Measurements from ENCODE around the gene MPC1. TPM values are rescaled to one million over a fixed set of nuclear protein-coding genes. Genes with fewer than 3 reads are reported as not detected.

Gene MPC1
- total RNA-seq, 4 donors from 2014 or later, result 31.9 to 54.0 (median 42.5) TPM

DNA sequence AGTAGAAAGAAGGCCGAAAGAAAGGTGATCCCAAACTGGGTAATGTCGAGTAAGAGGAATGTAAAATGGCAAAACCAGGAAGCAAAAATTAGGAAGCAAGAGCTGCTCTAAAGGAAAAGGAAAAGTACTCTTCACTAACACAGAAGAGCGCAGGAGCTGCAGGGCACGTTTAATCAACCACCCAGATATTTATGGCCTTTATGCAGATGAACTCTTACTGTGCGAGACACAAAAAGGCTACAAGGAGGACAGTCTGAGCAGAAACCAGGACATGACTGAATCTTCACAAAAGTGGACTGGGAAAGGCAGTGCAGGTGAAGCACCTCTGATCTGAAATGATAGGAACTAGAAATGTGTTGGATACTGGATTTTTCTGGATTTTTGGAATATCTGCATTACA, 59.3 kb downstream of the MPC1 start:
- H3K27ac ChIP-seq, result no peak overlapping the region
- H3K36me3 ChIP-seq, result peaks cover 63% of the 10 kb centered on the region
- no peak overlapping the region for H3K4me3 ChIP-seq
- TF ChIP-seq EP300 (IDR thresholded peaks at IDR 0.05) (no peak), POLR2A (IDR thresholded peaks at IDR 0.05) (no peak), POLR2AphosphoS5 (IDR thresholded peaks at IDR 0.05) (no peak)
- TF ChIP-seq, protein P1, sequence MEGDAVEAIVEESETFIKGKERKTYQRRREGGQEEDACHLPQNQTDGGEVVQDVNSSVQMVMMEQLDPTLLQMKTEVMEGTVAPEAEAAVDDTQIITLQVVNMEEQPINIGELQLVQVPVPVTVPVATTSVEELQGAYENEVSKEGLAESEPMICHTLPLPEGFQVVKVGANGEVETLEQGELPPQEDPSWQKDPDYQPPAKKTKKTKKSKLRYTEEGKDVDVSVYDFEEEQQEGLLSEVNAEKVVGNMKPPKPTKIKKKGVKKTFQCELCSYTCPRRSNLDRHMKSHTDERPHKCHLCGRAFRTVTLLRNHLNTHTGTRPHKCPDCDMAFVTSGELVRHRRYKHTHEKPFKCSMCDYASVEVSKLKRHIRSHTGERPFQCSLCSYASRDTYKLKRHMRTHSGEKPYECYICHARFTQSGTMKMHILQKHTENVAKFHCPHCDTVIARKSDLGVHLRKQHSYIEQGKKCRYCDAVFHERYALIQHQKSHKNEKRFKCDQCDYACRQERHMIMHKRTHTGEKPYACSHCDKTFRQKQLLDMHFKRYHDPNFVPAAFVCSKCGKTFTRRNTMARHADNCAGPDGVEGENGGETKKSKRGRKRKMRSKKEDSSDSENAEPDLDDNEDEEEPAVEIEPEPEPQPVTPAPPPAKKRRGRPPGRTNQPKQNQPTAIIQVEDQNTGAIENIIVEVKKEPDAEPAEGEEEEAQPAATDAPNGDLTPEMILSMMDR (IDR thresholded peaks at IDR 0.05), result no peak
- H3K4me1 ChIP-seq, result no peaks in the 10 kb centered on the region
- H3K27me3 ChIP-seq, result no peaks in the 10 kb centered on the region
- 83% methylated on average over 5 of the region's 5 CpGs for WGBS
- DNase-seq (ENCODE audit: low spot score in 2 of 2), result no peak
- no peaks in the 10 kb centered on the region for H3K9me3 ChIP-seq

DNA sequence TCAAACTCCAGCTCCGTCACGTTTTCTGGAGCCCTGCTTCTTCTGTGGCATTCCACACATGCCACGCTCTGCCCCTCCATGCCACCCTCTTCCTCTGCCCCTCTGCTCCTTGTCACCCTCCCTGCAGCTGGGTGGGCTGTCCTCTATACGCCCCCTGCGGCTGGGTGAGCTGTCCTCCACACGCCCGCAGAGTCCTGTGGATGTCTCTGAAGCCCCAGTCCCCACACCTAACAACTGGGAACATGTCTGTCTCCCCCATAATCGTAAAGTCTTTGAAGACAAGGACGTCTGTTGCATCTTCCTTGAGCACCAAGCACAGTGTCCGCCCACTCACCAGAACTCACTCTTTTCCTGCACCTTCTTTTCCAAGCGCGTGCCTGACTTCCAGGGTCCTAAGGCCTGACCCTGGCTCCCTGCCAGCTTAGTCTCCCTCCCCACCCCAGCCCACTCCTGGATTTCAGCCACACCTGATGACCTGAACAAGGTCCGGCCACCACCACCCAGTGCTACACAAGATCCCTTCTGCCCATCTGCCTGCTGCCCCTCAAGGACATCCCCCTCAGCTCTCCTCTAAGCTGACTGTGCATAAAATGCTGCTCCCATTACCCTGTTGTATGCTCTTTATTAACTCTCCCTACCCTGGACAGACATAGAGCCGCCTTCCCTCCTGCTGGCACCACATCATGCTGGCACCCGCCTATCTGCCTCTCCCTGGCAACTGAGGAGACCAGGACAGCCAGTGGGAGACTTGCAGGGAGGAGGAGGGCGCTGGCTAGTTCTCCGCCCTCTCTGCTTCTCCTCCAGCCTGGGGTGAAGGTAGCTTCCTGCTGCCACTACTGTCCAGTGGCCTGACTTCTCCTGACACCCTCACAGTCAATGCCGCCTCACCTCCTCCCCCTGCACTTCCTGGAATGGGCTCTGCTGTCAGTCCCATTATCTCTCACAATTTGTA, 63.8 kb downstream of the MPC1 start:
- H3K27me3 ChIP-seq, result no peaks in the 10 kb centered on the region
- 86% methylated on average over 18 of the region's 18 CpGs for WGBS
- no peak overlapping the region for H3K4me3 ChIP-seq
- no peaks in the 10 kb centered on the region for H3K9me3 ChIP-seq
- no peaks in the 10 kb centered on the region for H3K4me1 ChIP-seq
- no peak for DNase-seq (ENCODE audit: low spot score in 2 of 2)
- H3K27ac ChIP-seq, result no peak overlapping the region
- peaks cover 35% of the 10 kb centered on the region for H3K36me3 ChIP-seq
- TF ChIP-seq, protein P1 (IDR thresholded peaks at IDR 0.05), result no peak
- TF ChIP-seq POLR2A (IDR thresholded peaks at IDR 0.05), result no peak
- TF ChIP-seq POLR2AphosphoS5 (IDR thresholded peaks at IDR 0.05), result no peak
- no peak for TF ChIP-seq EP300 (IDR thresholded peaks at IDR 0.05)

DNA sequence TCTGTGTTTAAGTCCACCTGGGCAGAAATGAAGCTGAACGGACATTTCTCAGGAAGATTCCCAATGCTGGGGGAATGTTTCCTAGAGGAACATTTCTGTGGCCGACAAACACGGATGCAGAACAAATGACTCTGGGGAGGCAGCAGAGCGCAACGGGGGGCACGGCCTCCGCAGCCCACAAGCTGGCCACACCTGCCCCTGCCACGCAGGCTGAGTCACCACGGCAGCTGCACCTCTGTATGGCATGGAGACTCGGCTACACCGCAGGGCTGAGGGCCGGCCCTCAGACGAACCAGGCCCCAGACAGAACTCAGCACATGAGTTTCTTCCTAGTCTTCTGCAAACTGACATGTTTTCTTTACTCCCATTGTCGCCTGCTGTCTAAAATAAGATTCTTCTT, 64.5 kb downstream of the MPC1 start:
- WGBS, result 80% methylated on average over 14 of the region's 14 CpGs
- no peak for DNase-seq (ENCODE audit: low spot score in 2 of 2)

DNA sequence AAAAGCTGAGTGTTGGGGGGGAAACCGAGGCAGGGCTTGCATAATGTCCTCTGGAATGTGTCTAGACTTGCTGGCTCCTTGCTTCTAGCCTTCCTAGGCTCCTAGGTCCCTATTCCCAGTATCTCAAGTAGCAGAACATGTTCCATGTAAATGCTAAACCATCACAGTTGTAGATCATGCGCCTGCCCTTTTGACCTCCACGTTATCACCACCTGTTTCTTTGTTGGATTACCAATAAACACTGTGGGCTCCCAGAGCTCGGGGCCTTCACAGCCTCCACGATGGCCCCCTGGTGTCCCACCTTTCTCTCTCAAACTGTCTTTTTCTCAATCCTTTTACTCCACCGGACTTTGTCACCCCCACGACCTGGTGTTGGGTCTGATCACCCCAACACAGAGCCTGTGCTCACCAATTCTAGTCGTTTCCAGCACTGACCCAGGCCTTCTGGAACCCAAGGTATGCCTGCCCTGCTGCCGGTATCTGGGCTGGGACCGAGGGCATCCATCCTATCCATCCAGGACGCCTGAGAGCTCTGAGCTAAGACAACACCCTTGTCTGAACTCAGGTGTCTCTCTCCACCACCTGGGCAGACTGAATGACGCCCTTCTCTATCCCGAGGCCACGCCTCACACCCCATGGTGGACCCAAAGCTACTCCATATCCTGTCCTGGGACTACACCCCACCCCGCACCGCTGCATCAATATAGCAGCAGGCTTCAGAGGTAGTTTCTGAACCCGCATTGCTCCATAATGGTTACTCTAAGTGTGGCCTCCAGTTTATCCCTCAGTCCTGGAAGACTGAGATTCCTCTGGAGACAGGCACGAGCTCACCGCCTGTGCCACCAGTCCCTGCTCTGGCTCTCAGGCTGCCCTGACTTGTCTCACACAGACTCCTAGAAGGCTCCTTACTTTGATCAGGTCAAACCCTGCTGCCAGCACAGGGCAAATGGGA, 65.2 kb downstream of the MPC1 start:
- Histone ChIP-seq H3K9me3 (no peaks in the 10 kb centered on the region), H3K27me3 (no peaks in the 10 kb centered on the region), H3K4me1 (no peaks in the 10 kb centered on the region), H3K27ac (no peak overlapping the region), H3K4me3 (no peak overlapping the region), H3K36me3 (peaks cover 22% of the 10 kb centered on the region)
- TF ChIP-seq, protein P1 (IDR thresholded peaks at IDR 0.05), result no peak
- no peak for TF ChIP-seq POLR2AphosphoS5 (IDR thresholded peaks at IDR 0.05)
- TF ChIP-seq EP300 (IDR thresholded peaks at IDR 0.05), result no peak
- no peak for TF ChIP-seq POLR2A (IDR thresholded peaks at IDR 0.05)
- 86% methylated on average over 18 of the region's 19 CpGs for WGBS
- DNase-seq (ENCODE audit: low spot score in 2 of 2), result no peak

More for the DNA sequence above, 64.5 kb downstream of the MPC1 start:
- peaks cover 28% of the 10 kb centered on the region for H3K36me3 ChIP-seq
- no peaks in the 10 kb centered on the region for H3K27me3 ChIP-seq
- no peak overlapping the region for H3K4me3 ChIP-seq
- H3K9me3 ChIP-seq, result no peaks in the 10 kb centered on the region
- H3K27ac ChIP-seq, result no peak overlapping the region
- TF ChIP-seq EP300 (IDR thresholded peaks at IDR 0.05) (no peak), POLR2AphosphoS5 (IDR thresholded peaks at IDR 0.05) (no peak), POLR2A (IDR thresholded peaks at IDR 0.05) (no peak)
- TF ChIP-seq, protein P1 (IDR thresholded peaks at IDR 0.05), result no peak
- no peaks in the 10 kb centered on the region for H3K4me1 ChIP-seq
